Heart right ventricle (tissue), 16 donors: ENCODE measurements around the gene RTTN. TPM values are rescaled to one million over a fixed set of nuclear protein-coding genes. Genes with fewer than 3 reads are reported as not detected.

Source experiments
- ATAC-seq, 8 donors: fragments of 200-7000 bp; cut with Tn5 transposase; one replicate each; pipeline ENCODE4 v1.9.1; 2020; ENCODE audit warnings: mild to moderate bottlenecking in 8 of 8, moderate library complexity in 8 of 8, moderate number of reproducible peaks in 1 of 8
- DNase-seq, 2 donors: peaks; one replicate each; pipeline ENCODE4 v3.0.0-alpha.2; 2020
- H3K27ac ChIP-seq, 10 donors: fragments of 200-600 bp; sonication (generic) in 2 of 10; one replicate each; pipeline versions ENCODE4 v1.5.0 to v1.8.0; 2020 to 2022; ENCODE audit warnings: mild to moderate bottlenecking in 3 of 10
- H3K27me3 ChIP-seq, 7 donors: fragments of 200-600 bp; one replicate each; pipeline ENCODE4 v1.8.0; 2021 to 2022; ENCODE audit warnings: mild to moderate bottlenecking in 2 of 7
- H3K36me3 ChIP-seq, 9 donors: fragments of 200-600 bp; sonication (generic) in 1 of 9; one replicate each; pipeline versions ENCODE4 v1.5.0 to v1.8.0; 2020 to 2022; ENCODE audit warnings: mild to moderate bottlenecking in 2 of 9
- H3K4me1 ChIP-seq, 9 donors: fragments of 200-600 bp; sonication (generic) in 1 of 9; one replicate each; pipeline versions ENCODE4 v1.5.0 to v1.8.0; 2020 to 2022; ENCODE audit warnings: mild to moderate bottlenecking in 4 of 9
- H3K4me3 ChIP-seq, 10 donors: fragments of 200-600 bp; sonication (generic) in 2 of 10; one replicate each; pipeline versions ENCODE4 v1.5.0 to v1.8.0; 2020 to 2022; ENCODE audit warnings: mild to moderate bottlenecking in 7 of 10, moderate library complexity in 2 of 10
- H3K9me3 ChIP-seq, 11 donors: fragments of 200-600 bp in 10 of 11; sonication (generic) in 2 of 11; one replicate each; pipeline versions ENCODE4 v1.5.0 to v1.8.0; 2013 to 2022; ENCODE audit warnings: mild to moderate bottlenecking in 2 of 11, control low read depth in 1 of 11, moderate library complexity in 1 of 11
- CTCF ChIP-seq, 9 donors: fragments of 200-600 bp; sonication (generic) in 2 of 9; IDR thresholded peaks; one replicate each; pipeline versions ENCODE4 v1.5.0 to v1.8.0; 2021 to 2022; ENCODE audit warnings: antibody characterized with exemption in 9 of 9, mild to moderate bottlenecking in 5 of 9, moderate library complexity in 1 of 9
- WGBS, 2 donors: extraction: QIAGEN DNeasy Blood & Tissue Kit; methylation state at CpG; one replicate each; pipeline ENCODE4 v1.1.7; 2013; ENCODE audit warnings: inconsistent platforms in 1 of 2; 5-methylcytosine and 5-hydroxymethylcytosine counted together
- intact Hi-C, 10 donors: fragments of 100-400 bp; cut with DNase I; formaldehyde crosslinking; loops; one replicate each; pipeline versions ENCODE4 v1.11.1 to v1.14.2; 2022
- polyA plus RNA-seq, 2 donors: library from polyadenylated mRNA; stranded (reverse); fragments of 200-250 nt; gene quantifications; one replicate each; pipeline ENCODE4 v1.2.3, GENCODE V29; 2013
- total RNA-seq, 10 donors: library from RNA; stranded (reverse); fragmentation: NEBNext Ultra II Directional in 3 of 10; extraction: Animal tissue kit (Norgen Biotek cat#: 25700) in 3 of 10; gene quantifications; one replicate each; pipeline versions ENCODE4 v1.2.1 to v1.2.4, GENCODE V29; 2021 to 2023
- donor health status: Arrhythmogenic right ventricular cardiomyopathy.
- donor health status: ischemic (EF 13 %, LVEDD 7.1; RV severe dilation, severe dysfunction).
- donor health status: healthy with polysubstance abuse.
- donor health status: DM: no; HTN: yes; CAD: no.
- donor health status: DM: no; HTN: no; CAD: no.
- donor health status: ischemic (EF 25% LVEDD 6.9; RV normal size, moderate dysfunction).
- donor health status: ischemic (EF 25% LVEDD 5.7; RV mildly dilated, moderate dysfunction).
- donor health status: healthy.
- donor health status: DM: yes; HTN: yes; CAD: no.
- donor health status: Ischemic cardiomyopathy.
- donor health status: ischemic (EF 35%, LVEDD 5.7; RV mildly dilated, moderate dysfunction).
- donor health status: nonischemic (EF 11% LVEDD 7.7; RV severe dilation, severe dysfunction).
- donor health status: DM: yes; HTN: yes; CAD: no.
- donor health status: PGD.
- donor health status: ischemic (EF 29% LVEDD 5.4; RV normal size, mild dysfunction).
- donor health status: nonischemic (EF 23%, LVEDD 6.1; RV moderate dilation, normal function).

RTTN gene
- total and polyA plus RNA-seq, 12 donors = 3.5 to 15.7 (median 9.4) TPM

- Histone ChIP-seq H3K27ac (no peak overlapping the region), H3K9me3 (no peaks in the 10 kb centered on the region), H3K36me3 (peaks cover 0 to 67% (median 12%) of the 10 kb centered on the region in 9 donors), H3K27me3 (no peaks in the 10 kb centered on the region), H3K4me3 (no peak overlapping the region), H3K4me1 (no peaks in the 10 kb centered on the region)
- TF ChIP-seq CTCF (IDR thresholded peaks at IDR 0.05) = no peak
- DNase-seq = no peak
- ATAC-seq = no peak
- WGBS, 2 donors = 87 to 94% methylated on average over 2 of the region's 2 CpGs
- intact Hi-C loops = no loop called here
These were observed 56.3 kb downstream of the RTTN start for GRCh38 chr18:70149156-70149555.

- 82 to 86% methylated on average over 8 of the region's 8 CpGs for WGBS, 2 donors
- Histone ChIP-seq H3K4me3 (no peak overlapping the region), H3K27me3 (no peaks in the 10 kb centered on the region), H3K36me3 (peaks cover 0 to 74% (median 12%) of the 10 kb centered on the region in 9 donors), H3K9me3 (no peaks in the 10 kb centered on the region), H3K27ac (no peak overlapping the region), H3K4me1 (no peaks in the 10 kb centered on the region)
- intact Hi-C loops = no loop called here
- DNase-seq = no peak
- TF ChIP-seq CTCF (IDR thresholded peaks at IDR 0.05) = no peak
- no peak for ATAC-seq
These were observed 57.2 kb downstream of the RTTN start for GRCh38 chr18:70148039-70148938.

GRCh38 chr18:70146174-70146573 lies 59.3 kb downstream of the RTTN start:
- no peak for DNase-seq
- TF ChIP-seq CTCF (IDR thresholded peaks at IDR 0.05) = no peak
- Histone ChIP-seq H3K27ac (no peak overlapping the region), H3K4me1 (no peaks in the 10 kb centered on the region), H3K4me3 (no peak overlapping the region), H3K36me3 (peaks cover 0 to 94% (median 12%) of the 10 kb centered on the region in 9 donors), H3K27me3 (no peaks in the 10 kb centered on the region), H3K9me3 (peaks cover 0 to 3% (median 0%) of the 10 kb centered on the region in 11 donors)
- no peak for ATAC-seq
- intact Hi-C loops = no loop called here
- 88 to 94% methylated on average over 2 of the region's 2 CpGs for WGBS, 2 donors

DNA sequence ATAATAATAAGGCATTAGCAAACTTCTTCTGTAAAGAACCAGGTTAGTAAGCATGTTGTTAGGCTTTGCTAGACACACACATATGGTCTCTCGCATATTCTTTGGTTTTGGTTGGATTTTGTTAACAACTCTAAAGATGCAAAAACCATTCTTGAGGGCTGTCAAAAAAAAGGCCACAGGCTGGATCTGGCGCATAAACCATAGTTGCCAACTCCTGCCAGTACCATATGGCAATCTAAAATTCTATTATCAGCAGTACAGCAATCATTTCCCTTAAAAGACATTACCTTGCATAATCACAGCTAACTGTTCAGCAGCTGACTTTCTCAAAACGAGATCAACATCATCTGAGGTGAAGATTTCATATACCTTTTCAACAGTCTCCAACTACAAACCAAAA lies 63.5 kb downstream of the RTTN start:
- no peak for ATAC-seq
- Histone ChIP-seq H3K9me3 (peaks cover 0 to 4% (median 0%) of the 10 kb centered on the region in 11 donors), H3K27me3 (no peaks in the 10 kb centered on the region), H3K4me1 (no peaks in the 10 kb centered on the region), H3K4me3 (no peak overlapping the region), H3K27ac (no peak overlapping the region), H3K36me3 (peaks cover 0 to 87% (median 7%) of the 10 kb centered on the region in 9 donors)
- WGBS, 2 donors = 95% methylated on average over 3 of the region's 3 CpGs
- DNase-seq = no peak
- intact Hi-C loops = no loop called here
- TF ChIP-seq CTCF (IDR thresholded peaks at IDR 0.05) = no peak
